OCI-LY1 (cell line): ENCODE data around the gene TNPO3.

ENCODE experiments used
- EZH2 ChIP-seq: fragments of 200-600 bp; sonication (generic), shearing (Covaris generic); IDR thresholded peaks from 2 replicates; pipeline ENCODE4 v1.8.0; 2017; ENCODE audit warnings: borderline replicate concordance, mixed run types, mild to moderate bottlenecking, antibody characterized with exemption, low read length, moderate library complexity, mixed read lengths
- TF ChIP-seq, protein P1 (sequence below): fragments of 200-600 bp; sonication (generic), shearing (Covaris generic); IDR thresholded peaks from 2 replicates; pipeline ENCODE4 v1.5.1; 2017; ENCODE audit warnings: mild to moderate bottlenecking, antibody characterized with exemption, low read length, moderate library complexity, mixed read lengths

DNA sequence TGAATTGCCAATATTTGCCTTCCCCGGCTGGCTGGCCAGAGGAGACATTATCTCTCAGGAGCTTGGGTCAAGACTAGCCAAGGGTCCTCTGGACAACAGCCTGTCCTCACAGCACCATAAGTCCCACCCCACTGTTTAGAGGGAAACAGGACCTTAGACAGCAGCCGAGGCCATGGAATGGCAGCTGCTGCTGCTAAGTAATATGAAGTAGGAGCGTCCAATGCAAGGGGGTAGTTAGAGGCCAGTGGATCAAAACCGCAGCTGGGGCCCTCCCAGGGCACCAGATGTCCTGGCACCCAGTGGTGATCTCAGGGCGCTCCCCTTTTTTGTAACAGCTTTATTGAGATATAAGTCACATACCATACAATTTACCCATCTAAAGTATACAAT, 131.5 kb downstream of the TNPO3 start:
- TF ChIP-seq EZH2 = no peak
- TF ChIP-seq, protein P1, sequence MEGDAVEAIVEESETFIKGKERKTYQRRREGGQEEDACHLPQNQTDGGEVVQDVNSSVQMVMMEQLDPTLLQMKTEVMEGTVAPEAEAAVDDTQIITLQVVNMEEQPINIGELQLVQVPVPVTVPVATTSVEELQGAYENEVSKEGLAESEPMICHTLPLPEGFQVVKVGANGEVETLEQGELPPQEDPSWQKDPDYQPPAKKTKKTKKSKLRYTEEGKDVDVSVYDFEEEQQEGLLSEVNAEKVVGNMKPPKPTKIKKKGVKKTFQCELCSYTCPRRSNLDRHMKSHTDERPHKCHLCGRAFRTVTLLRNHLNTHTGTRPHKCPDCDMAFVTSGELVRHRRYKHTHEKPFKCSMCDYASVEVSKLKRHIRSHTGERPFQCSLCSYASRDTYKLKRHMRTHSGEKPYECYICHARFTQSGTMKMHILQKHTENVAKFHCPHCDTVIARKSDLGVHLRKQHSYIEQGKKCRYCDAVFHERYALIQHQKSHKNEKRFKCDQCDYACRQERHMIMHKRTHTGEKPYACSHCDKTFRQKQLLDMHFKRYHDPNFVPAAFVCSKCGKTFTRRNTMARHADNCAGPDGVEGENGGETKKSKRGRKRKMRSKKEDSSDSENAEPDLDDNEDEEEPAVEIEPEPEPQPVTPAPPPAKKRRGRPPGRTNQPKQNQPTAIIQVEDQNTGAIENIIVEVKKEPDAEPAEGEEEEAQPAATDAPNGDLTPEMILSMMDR = no peak
